HCT116 (cell line): ENCODE measurements around the gene ARHGDIA. TPM values are rescaled to one million over a fixed set of nuclear protein-coding genes. Genes with fewer than 3 reads are reported as not detected.

Experiments
- ATAC-seq: fragments of 200-7000 bp; cut with Tn5 transposase; 2 replicates; pipeline ENCODE4 v1.9.1; 2020; ENCODE audit warnings: mild to moderate bottlenecking, moderate library complexity
- BruUV-seq: library from RNA; stranded (reverse); fragments of 400-500 nt; replicated peaks from 2 replicates; lab custom pipeline; 2021; lab: Mats Ljungman, UMichigan
- CTCF ChIA-PET: fragments of 300-600 bp; sonication (Branson Sonifier 250); formaldehyde crosslinking; loops from one replicate; lab custom pipeline; 2021; ENCODE audit warnings: antibody characterized with exemption; lab: Charles Lee
- POLR2A ChIA-PET: fragments of 300-600, 350-600 bp; sonication (Branson Sonifier 250); formaldehyde crosslinking; loops from one replicate; lab custom pipeline; 2021; ENCODE audit warnings: antibody characterized with exemption; lab: Charles Lee
- RAD21 ChIA-PET, 2 experiments: fragments of 300-600 bp; sonication (Branson Sonifier 250); formaldehyde crosslinking; loops; one replicate each; lab custom pipeline; 2023; ENCODE audit warnings: low total read pairs in 2 of 2; ENCODE audit not compliant: uncharacterized antibody in 2 of 2, unreplicated experiment in 2 of 2, low non-redundant PET in 1 of 2; lab: Charles Lee
- DNase-seq: peaks from one replicate; pipeline ENCODE4 v3.0.0-alpha.2; 2010; ENCODE audit warnings: low read depth, low spot score
- H2AFZ ChIP-seq: fragments of 200-600 bp; shearing (Covaris generic), sonication (generic); 2 replicates; pipeline ENCODE4 v1.6.1; 2017; ENCODE audit warnings: low read depth, mixed run types, mixed read lengths, antibody characterized with exemption, low read length; ENCODE audit not compliant: poor library complexity, severe bottlenecking
- H3K27ac ChIP-seq: 2 replicates; pipeline ENCODE4 v1.5.1; 2012; ENCODE audit warnings: low read depth, low read length
- H3K27me3 ChIP-seq: fragments of 200-600 bp; sonication (generic); 2 replicates; pipeline ENCODE4 v1.6.1; 2016; ENCODE audit warnings: mixed run types, low read length, mixed read lengths; ENCODE audit not compliant: insufficient read depth
- H3K36me3 ChIP-seq, 2 experiments: fragments of 200-500 bp in 1 of 2; fragments of 200-600 bp in 1 of 2; sonication (Bioruptor generic) in 1 of 2; sonication (generic) in 1 of 2; 2 replicates each; pipeline versions ENCODE4 v1.5.1 to v1.6.1; 2014 to 2016; ENCODE audit warnings: low read length in 2 of 2, inconsistent platforms in 1 of 2, mixed read lengths in 1 of 2, mixed run types in 1 of 2; ENCODE audit not compliant: insufficient read depth in 2 of 2, control insufficient read depth in 1 of 2
- H3K4me1 ChIP-seq, 2 experiments: fragments of 200-600 bp in 1 of 2; sonication (generic) in 1 of 2; 2 replicates each; pipeline versions ENCODE4 v1.5.1 to v1.6.1; 2012 to 2017; ENCODE audit warnings: low read length in 2 of 2, inconsistent platforms in 1 of 2, mild to moderate bottlenecking in 1 of 2, mixed read lengths in 1 of 2, mixed run types in 1 of 2, moderate library complexity in 1 of 2; ENCODE audit not compliant: insufficient read depth in 2 of 2, control insufficient read depth in 1 of 2
- H3K4me2 ChIP-seq: fragments of 200-600 bp; sonication (generic); 2 replicates; pipeline ENCODE4 v1.6.1; 2017; ENCODE audit warnings: mixed run types, low read length, mixed read lengths
- H3K4me3 ChIP-seq, 2 experiments: fragments of 200-600 bp in 1 of 2; sonication (generic) in 1 of 2; replicated peaks in 1 of 2; 2 replicates each; pipeline ENCODE4 v1.5.1; 2011 to 2016; ENCODE audit warnings: low read length in 2 of 2, control low read depth in 1 of 2, low read depth in 1 of 2, mild to moderate bottlenecking in 1 of 2, mixed read lengths in 1 of 2, mixed run types in 1 of 2
- H3K79me2 ChIP-seq: fragments of 200-600 bp; sonication (generic); 2 replicates; pipeline ENCODE4 v1.6.1; 2017; ENCODE audit warnings: mild to moderate bottlenecking, mixed run types, low read length, moderate library complexity, mixed read lengths; ENCODE audit not compliant: insufficient read depth
- H3K9ac ChIP-seq: fragments of 200-600 bp; sonication (generic); 2 replicates; pipeline ENCODE4 v1.6.1; 2016; ENCODE audit warnings: low read length, mixed read lengths
- H3K9me2 ChIP-seq: fragments of 200-600 bp; sonication (generic), shearing (Covaris generic); 2 replicates; pipeline ENCODE4 v1.6.1; 2017; ENCODE audit warnings: mixed run types, mild to moderate bottlenecking, moderate library complexity; ENCODE audit not compliant: insufficient read depth
- H3K9me3 ChIP-seq, 2 experiments: fragments of 200-500 bp in 1 of 2; fragments of 200-600 bp in 1 of 2; sonication (Bioruptor generic) in 1 of 2; sonication (generic) in 1 of 2; 2 replicates each; pipeline ENCODE4 v1.6.1; 2014 to 2017; ENCODE audit warnings: low read length in 2 of 2, mixed read lengths in 2 of 2, inconsistent platforms in 1 of 2, low read depth in 1 of 2, mild to moderate bottlenecking in 1 of 2, mixed run types in 1 of 2, moderate library complexity in 1 of 2; ENCODE audit not compliant: control insufficient read depth in 1 of 2, insufficient read depth in 1 of 2
- H4K20me1 ChIP-seq: fragments of 200-600 bp; sonication (generic), shearing (Covaris generic); 2 replicates; pipeline ENCODE4 v1.6.1; 2017; ENCODE audit warnings: mixed run types, mild to moderate bottlenecking, moderate library complexity; ENCODE audit not compliant: insufficient read depth
- CEBPB ChIP-seq: IDR thresholded peaks from 2 replicates; pipeline ENCODE4 v1.6.1; 2012; ENCODE audit warnings: low read depth
- ELF1 ChIP-seq: IDR thresholded peaks from 2 replicates; pipeline ENCODE4 v1.6.1; 2012; ENCODE audit warnings: low read depth, borderline replicate concordance
- EZH2phosphoT487 ChIP-seq: fragments of 200-600 bp; IDR thresholded peaks from 2 replicates; pipeline ENCODE4 v1.6.1; 2018; ENCODE audit warnings: antibody characterized with exemption, borderline replicate concordance
- RAD21 ChIP-seq: IDR thresholded peaks from 2 replicates; pipeline ENCODE4 v1.6.1; 2012; ENCODE audit warnings: low read depth, mild to moderate bottlenecking
- ZNF274 ChIP-seq: fragments of 200-500 bp; sonication (Bioruptor generic); IDR thresholded peaks from 2 replicates; pipeline ENCODE4 v1.6.1; 2014; ENCODE audit warnings: mild to moderate bottlenecking, low read depth, low read length, inconsistent platforms
- intact Hi-C: fragments of 100-400 bp; cut with micrococcal nuclease; formaldehyde crosslinking; loops from 2 replicates; pipeline ENCODE4 v1.10.0; 2022
- total RNA-seq: library from RNA; stranded (reverse); gene quantifications from one replicate; pipeline ENCODE4 v1.2.1, GENCODE V29; 2021; ENCODE audit not compliant: unreplicated experiment
- TF ChIP-seq, protein P1 (sequence below): IDR thresholded peaks from 2 replicates; pipeline ENCODE4 v1.6.1; 2012

Gene ARHGDIA
- total RNA-seq, 1 experiment from 2014 or later = 554 TPM

DNA sequence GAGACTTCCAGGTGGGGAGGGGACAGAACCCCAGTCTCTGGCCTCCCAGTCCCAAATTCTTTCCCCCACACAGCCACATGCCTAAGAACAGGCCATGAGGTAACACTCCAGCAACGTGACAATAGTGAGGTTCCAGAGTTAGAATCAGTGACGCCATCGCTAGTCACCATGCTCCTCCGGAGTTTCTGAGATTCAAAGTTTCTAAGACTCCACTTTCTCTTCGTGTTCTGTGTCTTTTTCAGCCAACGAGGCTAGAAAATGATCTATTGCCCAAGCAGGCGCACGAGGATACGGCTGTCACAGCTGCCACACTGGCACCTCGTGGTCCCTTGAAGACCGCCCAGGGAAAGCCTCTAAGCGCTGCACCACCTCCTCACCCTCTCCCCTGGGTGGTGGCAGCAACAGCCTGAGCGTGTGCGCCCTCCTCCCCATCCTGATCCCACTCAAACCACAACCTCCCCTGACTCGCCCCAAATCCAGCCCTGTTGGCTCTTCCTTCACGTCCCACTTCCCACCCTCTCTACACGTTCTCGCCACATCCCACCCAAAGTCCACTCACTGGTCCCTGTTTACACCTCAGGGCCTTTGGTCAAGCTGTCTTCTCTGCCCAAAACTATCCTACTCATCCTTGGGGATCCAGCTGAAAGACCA is 39.1 kb downstream of the ARHGDIA start:
- CTCF ChIA-PET = interaction anchor here (2.1 kb wide), 1 partner anchor 10 kb away, joined by 10 read pairs; no protein-coding TSS in a partner anchor
- ATAC-seq (no peak), DNase-seq (no peak)
- H3K4me1 ChIP-seq = peaks cover 17 to 32% of the 10 kb centered on the region in 2 experiments
- RAD21 ChIA-PET = no interaction called here
- intact Hi-C loops = loop anchor here (2.0 kb wide), 1 partner anchor 29 kb away; the partner anchor contains the start of gene P4HB
- H3K9ac ChIP-seq = peak overlapping the region; percentile 86
- no peak for TF ChIP-seq ELF1
- TF ChIP-seq, protein P1, sequence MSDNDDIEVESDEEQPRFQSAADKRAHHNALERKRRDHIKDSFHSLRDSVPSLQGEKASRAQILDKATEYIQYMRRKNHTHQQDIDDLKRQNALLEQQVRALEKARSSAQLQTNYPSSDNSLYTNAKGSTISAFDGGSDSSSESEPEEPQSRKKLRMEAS = peak; percentile 21; the same call in 1 of the 2 replicates
- TF ChIP-seq CEBPB = no peak
- H3K4me3 ChIP-seq = peak overlapping the region; percentile 78 to 89
- BruUV-seq = TSS peak; percentile 77
- H3K27ac ChIP-seq = peak overlapping the region; percentile 93
- no peaks in the 10 kb centered on the region for H4K20me1 ChIP-seq
- no peaks in the 10 kb centered on the region for H3K27me3 ChIP-seq
- no peaks in the 10 kb centered on the region for H3K9me3 ChIP-seq
- H3K9me2 ChIP-seq = no peaks in the 10 kb centered on the region
- peak overlapping the region; percentile 97 for H3K4me2 ChIP-seq
- 0 out of 4 replicates have a peak, but pooled peaks cover 0 to 7% of the 10 kb centered on the region in 2 experiments for H3K36me3 ChIP-seq
- POLR2A ChIA-PET = interaction anchor here (1.0 kb wide), 1 partner anchor 112 kb away, joined by 3 read pairs; no protein-coding TSS in a partner anchor
- H2AFZ ChIP-seq = no peak overlapping the region
- H3K79me2 ChIP-seq = peaks cover 15% of the 10 kb centered on the region

DNA sequence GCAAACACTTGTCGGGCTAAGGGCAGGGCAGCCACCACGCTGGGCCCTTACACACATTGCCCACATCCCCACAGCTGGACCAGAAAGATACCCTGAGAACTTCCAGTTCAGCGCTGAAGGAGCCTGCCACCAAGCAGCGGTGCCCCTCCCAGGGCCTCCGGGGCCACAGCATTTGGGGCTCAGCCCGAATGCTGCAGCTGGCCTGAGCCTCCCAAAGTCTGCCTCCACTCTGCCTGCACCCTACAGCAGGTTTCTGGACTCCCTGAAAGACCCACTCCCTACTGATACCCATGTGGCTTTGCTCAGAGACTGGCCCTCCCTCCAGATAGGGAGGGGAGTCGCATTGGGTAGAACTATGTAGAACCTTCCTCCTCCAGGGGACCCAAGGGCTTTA is 39.6 kb downstream of the ARHGDIA start:
- intact Hi-C loops = no loop called here
- RAD21 ChIA-PET = no interaction called here
- peak overlapping the region; percentile 93 for H3K27ac ChIP-seq
- peak overlapping the region; percentile 78 to 89 for H3K4me3 ChIP-seq
- H2AFZ ChIP-seq = no peak overlapping the region
- ATAC-seq = no peak
- DNase-seq = no peak
- peaks cover 17 to 32% of the 10 kb centered on the region in 2 experiments for H3K4me1 ChIP-seq
- TF ChIP-seq ZNF274 = no peak
- TF ChIP-seq RAD21 = no peak
- TF ChIP-seq, protein P1 = peak; percentile 23; the same call in 1 of the 2 replicates
- TF ChIP-seq EZH2phosphoT487 = no peak
- TF ChIP-seq, all 23 proteins: peak for 1
- Histone ChIP-seq H3K9me2 (no peaks in the 10 kb centered on the region), H4K20me1 (no peaks in the 10 kb centered on the region), H3K9ac (peak overlapping the region; percentile 86), H3K9me3 (no peaks in the 10 kb centered on the region), H3K79me2 (peaks cover 15% of the 10 kb centered on the region), H3K36me3 (0 out of 4 replicates have a peak, but pooled peaks cover 0 to 7% of the 10 kb centered on the region in 2 experiments), H3K4me2 (peak overlapping the region; percentile 97), H3K27me3 (no peaks in the 10 kb centered on the region)
- no TSS peak for BruUV-seq
- CTCF ChIA-PET = no interaction called here
- POLR2A ChIA-PET = interaction anchor here (1.0 kb wide), 1 partner anchor 119 kb away, joined by 4 read pairs; no protein-coding TSS in a partner anchor
